NCI-H82 (cell line): Measurements from ENCODE around the gene SPACA1.

Source experiments
- DNase-seq: peaks from one replicate; lab custom pipeline; 2025; lab: John Stamatoyannopoulos, UW

SPACA1 gene

DNA sequence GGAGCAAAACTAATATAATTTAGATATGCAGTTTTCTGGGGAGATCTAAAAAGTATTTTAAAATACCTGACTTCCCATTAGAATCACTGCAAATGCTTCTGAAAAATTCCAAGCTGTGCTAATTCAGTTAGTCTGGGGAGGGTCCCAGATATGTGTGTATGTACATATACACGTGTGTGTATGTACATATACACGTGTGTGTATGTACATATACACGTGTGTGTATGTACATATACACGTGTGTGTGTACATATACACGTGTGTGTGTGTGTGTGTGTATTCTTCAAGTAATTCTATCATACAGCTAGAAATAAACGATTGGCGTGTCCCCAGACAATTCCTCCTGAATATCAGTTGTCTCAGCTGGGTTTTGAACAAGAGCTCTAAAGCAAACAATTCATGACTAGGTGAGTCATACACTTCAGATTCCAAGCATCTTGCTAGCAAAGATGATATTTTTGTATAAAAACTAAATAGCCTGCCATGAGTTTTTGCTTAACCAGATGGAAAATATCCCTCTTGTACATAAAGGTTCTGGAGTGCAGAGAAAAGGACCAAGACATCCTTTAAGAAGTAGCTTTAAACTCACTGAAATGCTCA is 58.2 kb downstream of the SPACA1 start:
- DNase-seq: no peak

DNA sequence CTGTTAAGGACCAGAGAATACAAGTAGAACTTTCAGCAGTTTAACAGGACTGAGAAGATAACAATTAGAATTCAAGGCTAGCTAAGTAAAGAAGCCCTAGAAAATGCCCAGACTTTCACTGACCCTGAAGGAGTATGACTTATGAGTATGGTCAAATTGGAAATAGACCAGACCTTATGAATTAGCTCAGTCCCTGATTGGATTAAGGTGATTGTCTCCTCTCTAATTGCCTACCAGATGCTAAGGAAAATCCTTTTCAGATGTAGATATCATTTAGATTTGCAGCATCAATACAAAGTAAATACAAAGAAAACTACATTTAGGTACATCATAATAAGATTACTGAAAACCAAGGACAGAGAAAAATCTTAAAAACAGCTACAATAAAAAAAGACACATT is 59.6 kb downstream of the SPACA1 start:
- peak; percentile 68 for DNase-seq

DNA sequence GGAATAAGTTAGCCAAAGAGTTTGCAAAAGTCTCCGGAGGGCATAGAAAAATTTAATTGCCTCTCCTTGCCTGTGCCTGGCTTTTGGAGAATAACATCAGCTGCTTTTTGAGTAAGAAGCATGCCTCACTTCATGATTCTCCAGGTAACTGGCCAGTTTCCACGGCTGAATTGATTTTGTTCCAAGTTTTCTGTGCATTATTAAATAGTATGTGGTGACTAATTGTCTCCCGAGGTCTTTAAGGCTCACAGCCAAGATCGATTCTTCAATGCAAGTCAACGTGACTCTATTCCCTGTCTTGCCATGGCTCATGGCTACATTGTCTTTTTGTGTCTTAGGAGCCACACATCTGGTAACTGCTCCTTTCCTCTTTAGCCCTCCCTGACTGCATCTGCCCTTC is 64.3 kb downstream of the SPACA1 start:
- DNase-seq: no peak

DNA sequence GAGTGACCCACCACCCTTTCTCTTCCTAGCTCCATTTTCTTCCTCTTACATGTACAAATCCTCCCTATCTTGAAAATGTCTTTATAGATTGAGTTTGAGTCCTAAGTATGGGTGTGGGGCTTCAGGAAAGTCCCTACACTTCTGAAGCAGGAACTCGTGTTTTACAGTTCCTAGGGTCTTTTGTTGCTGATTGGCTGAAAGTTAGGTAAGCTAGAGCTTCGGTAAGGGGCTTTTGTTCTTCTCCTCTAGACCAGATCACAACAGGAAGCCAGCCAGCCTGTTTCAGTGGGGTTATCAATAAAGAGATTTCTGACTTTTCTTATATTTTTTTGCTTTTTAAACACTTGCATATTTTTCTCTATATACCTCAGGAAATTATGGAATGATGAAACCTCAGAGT is 67.2 kb downstream of the SPACA1 start:
- no peak for DNase-seq

DNA sequence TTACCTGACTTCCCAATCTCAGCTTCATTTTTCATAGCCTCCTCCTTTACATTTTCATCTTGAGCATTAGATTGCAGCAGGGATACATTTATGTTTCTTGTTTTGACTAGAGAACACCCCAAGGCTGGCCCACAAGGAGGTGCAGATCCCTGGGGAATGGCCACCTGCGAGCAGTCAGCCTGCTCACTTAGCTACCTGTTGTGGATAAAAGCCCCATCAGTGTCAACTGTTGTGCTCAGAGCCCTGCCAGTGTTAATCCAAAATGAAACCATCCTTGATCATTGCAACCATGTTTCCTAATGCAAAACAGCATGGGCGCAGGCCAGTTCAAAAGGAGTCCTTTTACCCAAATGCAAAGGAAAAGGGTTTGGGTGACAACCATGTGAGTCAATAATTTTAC is 67.7 kb downstream of the SPACA1 start:
- no peak for DNase-seq

DNA sequence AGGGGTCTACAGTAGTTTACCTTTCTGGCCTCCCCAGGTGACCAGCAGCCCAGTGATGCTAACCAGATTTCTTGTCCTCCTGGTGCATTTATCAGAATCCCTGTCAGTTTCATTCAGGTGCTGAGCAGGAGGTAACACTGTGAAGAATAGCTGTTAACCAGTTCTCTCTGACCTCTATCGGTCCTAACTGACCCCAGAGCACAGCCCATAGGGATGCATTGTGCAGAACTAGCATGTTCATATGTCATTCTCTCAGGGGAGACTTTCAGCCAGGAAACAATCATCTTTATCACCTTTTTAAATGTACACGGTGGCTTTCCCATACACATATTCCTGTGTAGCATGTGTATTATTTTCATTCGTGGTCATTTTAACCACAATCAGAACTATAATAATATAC is 68.6 kb downstream of the SPACA1 start:
- no peak for DNase-seq
